NCI-H524 treated with DMSO at 0.1 percent for 48 hours (cell line): ENCODE data around the gene VPS41.
A peak's percentile ranks its signal among the peaks of the same experiment; 100 is the strongest.
"Not testable (repeated sequence)": the region's sequence is repeated elsewhere in the genome, so short reads cannot be mapped to it uniquely, and the experiment has no call there.

ENCODE experiments used
- DNase-seq: peaks from one replicate; lab custom pipeline; 2025; lab: John Stamatoyannopoulos, UW

The VPS41 gene

GRCh38 chr7:38908759-38909335 lies at the start of gene VPS41:
Gene VPS41 (minus strand): TSS chr7:38909191. CDS start chr7:38909174, 17 bp downstream.
- no peak for DNase-seq

GRCh38 chr7:38955892-38956291 lies 46.9 kb upstream of the VPS41 start:
- no peak for DNase-seq

GRCh38 chr7:38953971-38954370 lies 45.0 kb upstream of the VPS41 start:
- no peak for DNase-seq

- no peak for DNase-seq
Observed at GRCh38 chr7:38953227-38953626, 44.2 kb upstream of the VPS41 start.

GRCh38 chr7:38951213-38951612 lies 42.2 kb upstream of the VPS41 start:
- DNase-seq = no peak

GRCh38 chr7:38950309-38950708 lies 41.3 kb upstream of the VPS41 start:
- no peak for DNase-seq

- not testable (repeated sequence) for DNase-seq
Observed at GRCh38 chr7:38947541-38947940, 38.5 kb upstream of the VPS41 start.

GRCh38 chr7:38942431-38943051 lies 33.5 kb upstream of the VPS41 start:
- DNase-seq = no peak

GRCh38 chr7:38940774-38941173 lies 31.8 kb upstream of the VPS41 start:
- DNase-seq = no peak

GRCh38 chr7:38938589-38938988 lies 29.6 kb upstream of the VPS41 start:
- no peak for DNase-seq

GRCh38 chr7:38938001-38938485 lies 29.1 kb upstream of the VPS41 start:
- no peak for DNase-seq

- DNase-seq = no peak
Observed at GRCh38 chr7:38936641-38937040, 27.6 kb upstream of the VPS41 start.

- no peak for DNase-seq
Observed at GRCh38 chr7:38934536-38934935, 25.5 kb upstream of the VPS41 start.

- no peak for DNase-seq
Observed at GRCh38 chr7:38934051-38934450, 25.1 kb upstream of the VPS41 start.

GRCh38 chr7:38932509-38933168 lies 23.6 kb upstream of the VPS41 start:
- DNase-seq = no peak

GRCh38 chr7:38929460-38930171 lies 20.6 kb upstream of the VPS41 start:
- peak; percentile 61 for DNase-seq

GRCh38 chr7:38928506-38928905 lies 19.5 kb upstream of the VPS41 start:
- no peak for DNase-seq

GRCh38 chr7:38927751-38928150 lies 18.8 kb upstream of the VPS41 start:
- DNase-seq = no peak

- no peak for DNase-seq
Observed at GRCh38 chr7:38920731-38921130, 11.7 kb upstream of the VPS41 start.

GRCh38 chr7:38916396-38916795 lies 7.4 kb upstream of the VPS41 start:
- DNase-seq = no peak

GRCh38 chr7:38909870-38910269 lies 879 bp upstream of the VPS41 start:
- DNase-seq = no peak

- no peak for DNase-seq
Observed at GRCh38 chr7:38907766-38908165, 1.2 kb downstream of the VPS41 start.

GRCh38 chr7:38907066-38907465 lies 1.9 kb downstream of the VPS41 start:
- DNase-seq = no peak
